ENCODE measurements around the gene DUSP2. TPM values are rescaled to one million over a fixed set of nuclear protein-coding genes. Genes with fewer than 3 reads are reported as not detected.

Gene DUSP2
- total RNA-seq, 1 donor = 0.86 TPM

DNA sequence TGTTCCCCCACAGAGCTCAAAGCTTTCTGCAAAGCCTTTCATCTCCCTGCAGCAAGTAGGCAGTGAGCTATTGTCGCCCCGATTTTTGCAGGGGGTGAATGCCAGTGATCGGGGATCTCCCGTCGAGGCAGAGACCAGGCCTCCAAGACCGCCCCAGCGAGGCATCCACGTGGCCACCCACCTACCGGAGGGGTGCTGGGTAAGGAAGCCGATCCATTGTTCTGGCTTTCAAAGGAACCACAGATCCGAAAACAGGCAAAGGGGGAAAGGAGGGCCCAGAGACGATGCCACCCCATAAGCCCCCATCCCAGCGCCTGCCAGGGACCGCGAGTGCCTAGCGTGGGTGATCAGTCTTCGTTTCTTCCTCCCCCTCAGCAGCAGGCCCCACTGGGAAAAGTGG lies 31.3 kb downstream of the DUSP2 start:
- H3K4me3 ChIP-seq (ENCODE audit: low read depth, low read length) = no peak overlapping the region
- no peak for DNase-seq (ENCODE audit: low read depth)
- TF ChIP-seq, protein P1, sequence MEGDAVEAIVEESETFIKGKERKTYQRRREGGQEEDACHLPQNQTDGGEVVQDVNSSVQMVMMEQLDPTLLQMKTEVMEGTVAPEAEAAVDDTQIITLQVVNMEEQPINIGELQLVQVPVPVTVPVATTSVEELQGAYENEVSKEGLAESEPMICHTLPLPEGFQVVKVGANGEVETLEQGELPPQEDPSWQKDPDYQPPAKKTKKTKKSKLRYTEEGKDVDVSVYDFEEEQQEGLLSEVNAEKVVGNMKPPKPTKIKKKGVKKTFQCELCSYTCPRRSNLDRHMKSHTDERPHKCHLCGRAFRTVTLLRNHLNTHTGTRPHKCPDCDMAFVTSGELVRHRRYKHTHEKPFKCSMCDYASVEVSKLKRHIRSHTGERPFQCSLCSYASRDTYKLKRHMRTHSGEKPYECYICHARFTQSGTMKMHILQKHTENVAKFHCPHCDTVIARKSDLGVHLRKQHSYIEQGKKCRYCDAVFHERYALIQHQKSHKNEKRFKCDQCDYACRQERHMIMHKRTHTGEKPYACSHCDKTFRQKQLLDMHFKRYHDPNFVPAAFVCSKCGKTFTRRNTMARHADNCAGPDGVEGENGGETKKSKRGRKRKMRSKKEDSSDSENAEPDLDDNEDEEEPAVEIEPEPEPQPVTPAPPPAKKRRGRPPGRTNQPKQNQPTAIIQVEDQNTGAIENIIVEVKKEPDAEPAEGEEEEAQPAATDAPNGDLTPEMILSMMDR (IDR thresholded peaks at IDR 0.05; ENCODE audit: insufficient read depth, low read depth, low read length) = no peak

GRCh38 chr2:96113367-96113677 lies 31.9 kb downstream of the DUSP2 start:
- no peak overlapping the region for H3K4me3 ChIP-seq (ENCODE audit: low read depth, low read length)
- TF ChIP-seq, protein P1 (IDR thresholded peaks at IDR 0.05; ENCODE audit: insufficient read depth, low read depth, low read length) = no peak
- DNase-seq (ENCODE audit: low read depth) = no peak

- no peak for DNase-seq (ENCODE audit: low read depth)
- H3K4me3 ChIP-seq (ENCODE audit: low read depth, low read length) = no peak overlapping the region
- TF ChIP-seq, protein P1 (IDR thresholded peaks at IDR 0.05; ENCODE audit: insufficient read depth, low read depth, low read length) = no peak
These were observed 32.5 kb downstream of the DUSP2 start for GRCh38 chr2:96112501-96113366.

DNA sequence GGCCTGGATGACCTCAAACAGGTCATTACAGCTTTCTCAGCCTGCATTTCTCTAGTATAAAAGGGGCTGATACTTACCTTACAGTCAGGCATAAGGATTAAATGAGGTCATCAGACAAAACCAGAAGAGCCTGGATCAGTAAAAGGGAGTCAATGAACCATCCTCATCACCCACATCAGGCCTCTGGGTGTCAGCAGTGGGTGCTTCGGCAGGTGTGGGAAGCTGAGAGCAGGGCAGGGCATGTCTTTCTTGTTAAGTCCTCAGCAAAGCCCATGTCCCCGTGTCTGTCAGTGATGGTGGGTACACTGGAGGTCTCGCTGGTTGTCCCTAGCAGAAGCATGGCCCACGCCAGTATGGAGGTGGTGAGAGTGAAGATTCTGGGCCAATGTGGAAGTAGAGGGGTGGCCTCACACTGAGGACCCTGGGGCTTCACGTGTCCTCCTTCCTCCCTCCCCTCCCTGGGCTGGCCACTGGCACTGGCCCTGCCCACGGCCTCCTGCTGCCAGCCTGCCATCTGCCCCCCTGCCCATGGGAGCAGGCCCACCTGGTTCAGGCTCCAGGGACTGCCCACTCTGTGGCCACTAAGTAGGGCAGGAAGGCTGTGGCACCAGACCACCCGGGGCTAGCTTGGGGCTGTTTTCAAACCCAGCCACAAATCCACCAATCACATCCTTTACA lies 33.3 kb downstream of the DUSP2 start:
- no peak for DNase-seq (ENCODE audit: low read depth)
- TF ChIP-seq, protein P1 (IDR thresholded peaks at IDR 0.05; ENCODE audit: insufficient read depth, low read depth, low read length) = no peak

GRCh38 chr2:96111257-96111640 lies 34.0 kb downstream of the DUSP2 start:
- TF ChIP-seq, protein P1 (IDR thresholded peaks at IDR 0.05; ENCODE audit: insufficient read depth, low read depth, low read length) = no peak
- no peak overlapping the region for H3K4me3 ChIP-seq (ENCODE audit: low read depth, low read length)
- DNase-seq (ENCODE audit: low read depth) = no peak

More for the DNA sequence above, 33.3 kb downstream of the DUSP2 start:
- no peak overlapping the region for H3K4me3 ChIP-seq (ENCODE audit: low read depth, low read length)

GRCh38 chr2:96110621-96111256 lies 34.5 kb downstream of the DUSP2 start:
- no peak for DNase-seq (ENCODE audit: low read depth)
- TF ChIP-seq, protein P1 (IDR thresholded peaks at IDR 0.05; ENCODE audit: insufficient read depth, low read depth, low read length) = no peak
- H3K4me3 ChIP-seq (ENCODE audit: low read depth, low read length) = no peak overlapping the region

Measured in fibroblast of villous mesenchyme (primary cell).